Limb (tissue), 2 donors: ENCODE measurements around the gene TBC1D2.

ENCODE experiments used
- DNase-seq, 2 donors: peaks; one replicate each; pipeline ENCODE4 v3.0.0-alpha.2; 2016; ENCODE audit errors: extremely low spot score in 2 of 2

The TBC1D2 gene

DNA sequence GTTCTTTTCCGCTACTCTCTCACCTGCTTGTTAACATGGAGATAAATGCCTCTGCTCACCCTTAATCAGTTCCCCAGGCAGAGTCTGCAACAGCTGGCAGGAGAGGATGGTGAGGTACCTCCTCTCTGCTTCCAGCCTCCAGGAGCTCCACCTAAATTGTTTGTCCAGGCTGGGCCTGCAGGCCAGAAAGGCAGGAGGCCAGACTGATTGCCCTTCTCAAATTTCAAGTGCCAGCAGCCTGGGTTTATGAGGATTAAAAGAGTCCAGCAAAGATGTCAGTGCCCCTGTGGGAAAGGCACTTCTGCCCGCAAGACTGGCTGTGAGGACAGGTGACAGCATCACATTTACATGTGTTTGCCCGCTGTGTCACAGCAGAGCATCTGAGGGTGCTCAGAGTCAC lies 82.8 kb downstream of the TBC1D2 start:
- no peak for DNase-seq

DNA sequence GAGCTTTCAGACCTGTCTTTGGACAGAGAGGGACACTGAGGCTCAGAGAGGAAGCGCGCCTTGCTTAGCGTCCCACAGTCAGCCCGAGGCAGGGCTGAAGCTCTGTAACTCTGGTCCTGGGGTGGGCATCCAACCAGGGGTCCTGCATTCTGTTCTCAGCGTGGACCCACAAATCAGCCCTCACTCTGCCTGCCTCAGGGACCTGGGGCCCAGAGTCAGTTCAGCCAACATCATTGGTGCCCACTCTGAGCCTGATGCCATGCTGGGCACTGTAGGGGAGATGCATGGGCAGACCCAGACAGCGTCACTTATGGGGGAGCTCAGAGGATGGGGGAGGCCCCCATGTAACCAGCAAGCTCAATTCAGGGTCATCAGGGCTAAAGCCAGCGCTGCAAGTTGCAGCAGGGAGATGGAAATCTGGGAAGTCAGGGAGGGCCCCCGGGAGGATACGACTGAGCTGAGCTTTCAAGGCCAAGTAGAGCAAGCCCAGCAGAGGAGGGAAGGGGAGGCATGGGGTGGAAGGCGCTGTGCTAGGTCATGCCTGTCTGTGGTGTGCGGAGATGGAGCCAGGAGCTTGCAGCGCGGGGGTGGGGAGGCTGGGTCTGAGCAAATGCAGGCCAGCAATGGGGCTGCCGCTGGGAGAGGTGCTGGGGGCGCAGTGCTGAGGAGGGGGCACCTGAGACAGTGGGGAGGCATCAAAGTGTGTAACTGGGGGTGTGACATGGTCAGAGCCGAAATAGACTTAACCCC lies 84.1 kb downstream of the TBC1D2 start:
- DNase-seq: no peak

DNA sequence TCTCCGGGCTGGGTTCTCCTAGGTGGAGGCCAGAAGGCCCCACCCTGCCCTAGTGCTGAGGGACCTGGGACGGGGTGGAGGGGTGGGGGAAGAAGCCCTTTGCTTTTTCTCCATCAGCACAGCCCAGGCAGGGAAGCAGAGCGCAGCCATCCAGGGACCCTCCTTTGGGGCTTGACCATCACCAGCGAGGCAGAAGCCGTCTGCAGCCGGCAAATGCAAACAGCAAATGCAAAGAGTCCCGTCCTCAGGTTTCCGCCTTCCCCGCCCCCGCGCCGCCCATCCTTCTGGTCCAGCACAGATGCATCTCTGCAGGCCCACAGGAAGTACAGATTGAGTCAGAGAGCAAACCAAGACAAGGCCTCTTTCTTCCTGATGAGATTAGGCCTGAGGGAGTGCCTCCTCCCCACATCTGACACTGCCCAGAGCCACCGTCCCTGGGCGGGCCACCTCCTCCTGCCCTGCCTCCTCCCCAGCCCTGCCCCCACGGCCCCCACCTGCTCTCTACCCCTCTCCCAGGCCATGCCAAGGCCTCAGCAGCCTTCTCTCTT lies 86.4 kb downstream of the TBC1D2 start:
- DNase-seq: peak in 1 of 2 donors; percentile 5

DNA sequence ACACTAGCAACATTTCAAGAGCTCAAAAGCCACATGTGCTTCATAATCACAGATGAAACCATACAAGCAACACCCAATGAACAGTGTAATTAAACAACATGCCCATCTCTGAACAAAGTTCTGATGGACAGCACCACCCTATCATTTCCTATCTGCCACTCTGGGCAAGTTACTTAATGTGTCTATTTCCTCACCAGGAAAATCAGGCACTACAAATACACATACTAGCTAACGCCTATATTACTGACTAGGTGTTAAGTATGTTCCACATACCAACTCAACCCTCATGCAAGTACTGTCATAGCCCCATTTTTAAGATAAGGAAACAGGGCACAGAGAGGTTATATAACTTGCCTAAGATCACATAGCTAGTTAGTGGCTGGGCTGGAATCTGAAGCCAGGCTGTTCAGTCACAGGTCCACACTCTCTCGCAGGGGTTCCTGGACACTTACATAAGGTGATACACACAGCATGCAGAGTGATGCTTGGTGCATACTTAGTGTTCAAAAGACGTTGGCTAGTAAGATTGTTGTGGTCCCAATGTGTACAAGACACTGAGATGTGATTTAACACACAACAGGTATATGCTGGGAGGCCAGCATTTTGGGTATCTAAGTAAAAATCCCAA lies 87.2 kb downstream of the TBC1D2 start:
- DNase-seq: no peak

- no peak for DNase-seq
Measured at GRCh38 chr9:98164912-98165311, 90.5 kb downstream of the TBC1D2 start.

DNA sequence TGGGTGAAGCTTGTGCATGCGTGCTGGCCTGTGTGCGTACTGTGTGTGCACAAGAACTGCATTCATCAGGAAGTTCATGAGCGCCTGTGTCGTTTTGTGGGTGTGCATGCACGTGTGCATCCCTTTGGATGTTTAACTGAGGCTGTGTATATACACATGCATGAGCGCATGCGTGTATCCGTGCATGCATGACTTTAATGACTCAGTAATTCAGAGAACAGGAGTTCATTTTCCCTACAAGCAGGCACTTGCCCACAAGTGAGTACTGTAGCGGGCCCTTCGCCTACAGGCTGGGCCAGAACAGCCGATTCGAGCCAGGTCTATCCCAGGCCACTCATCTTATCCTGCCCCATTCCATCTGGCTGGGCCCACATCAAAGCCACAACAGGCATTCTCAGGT lies 92.8 kb downstream of the TBC1D2 start:
- DNase-seq: no peak

DNA sequence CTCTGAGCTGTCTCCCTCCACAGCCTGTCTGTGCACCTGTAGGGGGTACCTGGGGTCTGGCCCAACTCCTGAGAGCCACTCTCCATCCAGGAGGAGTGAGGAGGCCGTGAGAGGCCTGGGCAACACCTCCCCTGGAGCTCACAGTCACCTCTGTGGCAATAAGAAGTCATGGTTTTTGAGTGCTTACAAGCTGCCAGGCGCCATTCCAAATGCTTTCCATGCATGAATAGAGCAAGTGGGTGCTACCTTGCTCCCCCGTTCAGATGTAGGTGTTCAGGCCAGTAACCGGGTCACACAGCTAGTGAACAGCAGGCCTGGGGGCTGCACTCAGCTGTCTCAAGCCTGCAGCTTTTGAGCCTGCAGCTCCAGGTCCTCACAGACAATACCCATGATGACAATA lies 93.6 kb downstream of the TBC1D2 start:
- DNase-seq: no peak

- no peak for DNase-seq
Measured at GRCh38 chr9:98159790-98160189, 95.7 kb downstream of the TBC1D2 start.

DNA sequence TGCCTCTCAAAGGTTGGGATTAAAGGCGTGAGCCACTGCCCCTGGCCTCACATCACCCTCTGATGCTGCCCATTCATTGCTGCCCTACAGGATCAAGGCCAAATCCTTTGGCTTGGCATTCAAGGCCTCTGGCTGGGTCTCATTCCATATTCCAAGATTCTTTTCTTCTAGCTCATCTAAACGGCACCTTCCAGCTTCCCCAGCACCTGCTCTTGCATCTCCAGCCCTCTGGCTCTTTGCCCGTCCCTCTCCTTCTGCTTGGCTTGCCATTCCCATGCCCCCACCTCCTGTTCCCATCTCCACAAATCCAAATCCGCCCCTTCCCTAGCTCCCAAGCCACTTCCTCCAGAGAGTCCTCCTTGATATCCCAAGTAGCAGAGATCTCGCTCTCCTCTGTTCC lies 96.1 kb downstream of the TBC1D2 start:
- no peak for DNase-seq

GRCh38 chr9:98158071-98158831 lies 97.2 kb downstream of the TBC1D2 start:
- DNase-seq: no peak

DNA sequence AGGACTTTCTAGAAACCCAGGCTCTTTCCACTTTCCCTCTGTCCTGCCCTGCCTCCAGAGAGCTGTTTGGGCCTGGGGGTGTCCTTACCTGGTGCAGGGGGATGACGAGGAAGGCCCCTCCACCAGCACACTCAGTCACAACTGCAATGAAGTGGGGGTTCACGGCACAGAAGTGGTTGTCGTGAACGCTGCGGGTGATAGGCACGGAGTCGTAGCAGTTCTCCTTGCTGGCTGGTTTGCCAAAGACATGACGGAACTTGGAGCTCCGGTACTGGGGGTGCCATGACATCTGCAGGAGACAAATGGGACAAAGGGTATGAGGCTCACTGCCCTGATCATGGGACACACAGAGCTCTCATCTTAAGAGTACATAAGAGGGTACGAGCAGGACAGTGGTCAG lies 98.1 kb downstream of the TBC1D2 start:
- no peak for DNase-seq

DNA sequence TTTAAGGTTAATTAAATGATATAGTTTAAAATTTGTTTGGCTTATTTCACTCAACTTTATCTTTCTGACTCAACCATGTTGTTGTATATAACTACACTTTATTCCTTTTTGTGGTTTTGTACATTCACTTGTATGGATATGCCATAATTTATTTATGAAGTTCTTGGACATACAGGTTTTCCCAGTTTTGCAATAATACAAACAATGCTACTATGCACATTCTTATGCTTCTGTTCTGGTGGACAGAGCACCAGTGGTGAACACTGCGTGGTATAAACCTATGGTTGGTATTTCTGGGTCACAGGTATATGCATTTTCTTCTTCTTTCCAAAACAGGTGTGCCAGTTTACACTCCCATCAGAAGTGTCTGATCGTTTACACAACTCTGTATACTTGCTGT lies 100.8 kb downstream of the TBC1D2 start:
- no peak for DNase-seq

DNA sequence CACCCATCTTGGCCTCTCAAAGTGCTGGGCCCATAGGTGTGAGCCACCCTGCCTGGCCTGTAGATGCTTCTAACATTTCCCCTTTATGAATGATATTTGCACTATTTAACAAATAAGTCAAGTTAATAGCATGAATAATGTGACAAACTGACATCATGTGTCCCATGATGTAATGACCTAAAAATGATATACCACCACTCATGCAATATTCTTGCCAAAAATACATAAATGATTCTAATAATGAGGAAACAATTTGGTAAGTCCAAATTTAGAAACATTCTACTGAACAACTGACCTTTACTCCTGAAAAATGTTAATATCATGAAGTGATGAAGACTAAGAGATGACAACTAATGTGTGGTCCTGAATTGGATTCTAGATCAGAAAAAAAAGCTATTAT lies 102.9 kb downstream of the TBC1D2 start:
- DNase-seq: no peak

GRCh38 chr9:98150721-98151120 lies 104.7 kb downstream of the TBC1D2 start:
- no peak for DNase-seq

- DNase-seq: no peak
Measured at GRCh38 chr9:98150164-98150563, 105.3 kb downstream of the TBC1D2 start.

DNA sequence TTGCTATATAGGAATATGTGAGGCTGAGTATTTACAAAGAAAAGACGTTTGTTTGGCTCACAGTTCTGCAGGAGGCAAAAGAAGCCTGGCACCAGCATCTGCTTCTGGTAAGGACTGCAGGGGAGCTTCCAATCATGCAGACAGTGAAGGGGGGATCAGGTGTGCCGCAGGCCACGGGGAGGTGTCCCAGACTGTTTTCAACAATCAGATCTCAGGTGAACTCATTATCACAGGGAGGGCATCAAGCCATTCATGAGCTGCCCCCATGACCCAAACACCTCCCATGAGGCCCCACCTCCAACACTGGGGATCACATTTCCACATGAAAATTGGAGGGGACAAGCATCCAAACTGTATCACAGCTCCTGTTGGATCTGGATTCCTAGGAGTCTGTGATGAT lies 106.0 kb downstream of the TBC1D2 start:
- no peak for DNase-seq
